Panc1 (cell line): ENCODE data around the gene HS1BP3.

ENCODE experiments used
- CTCF ChIP-seq: fragments of 450-650 bp; IDR thresholded peaks from 2 replicates; pipeline ENCODE4 v1.5.1; 2017; ENCODE audit warnings: mild to moderate bottlenecking
- POLR2AphosphoS5 ChIP-seq: IDR thresholded peaks from 2 replicates; pipeline ENCODE4 v1.6.1; 2012; ENCODE audit warnings: mild to moderate bottlenecking, low read depth, low read length, moderate library complexity
- SIN3A ChIP-seq: IDR thresholded peaks from 2 replicates; pipeline ENCODE4 v1.6.1; 2012; ENCODE audit warnings: low read depth, mild to moderate bottlenecking, low read length, moderate library complexity, borderline replicate concordance; ENCODE audit not compliant: insufficient read depth
- TCF7L2 ChIP-seq: IDR thresholded peaks from 2 replicates; pipeline ENCODE4 v1.6.1; 2011; ENCODE audit warnings: mild to moderate bottlenecking, low read depth, low read length, inconsistent platforms

GRCh38 chr2:20654535-20654813 is 3.6 kb upstream of the HS1BP3 start:
- TF ChIP-seq CTCF (no peak), SIN3A (no peak), POLR2AphosphoS5 (no peak), TCF7L2 (no peak)
